HG02973 (cell line): ENCODE measurements around the gene PDSS2.
"Not testable (repeated sequence)": the region's sequence is repeated elsewhere in the genome, so short reads cannot be mapped to it uniquely, and the experiment has no call there.

Experiments
- ATAC-seq: cut with Tn5 transposase; IDR thresholded peaks from one replicate; pipeline ENCODE4 v1.9.1; 2021; ENCODE audit warnings: moderate library complexity; ENCODE audit not compliant: unreplicated experiment

PDSS2 gene

GRCh38 chr6:107125771-107126170, 333.6 kb downstream of the PDSS2 start:
- no peak for ATAC-seq

DNA sequence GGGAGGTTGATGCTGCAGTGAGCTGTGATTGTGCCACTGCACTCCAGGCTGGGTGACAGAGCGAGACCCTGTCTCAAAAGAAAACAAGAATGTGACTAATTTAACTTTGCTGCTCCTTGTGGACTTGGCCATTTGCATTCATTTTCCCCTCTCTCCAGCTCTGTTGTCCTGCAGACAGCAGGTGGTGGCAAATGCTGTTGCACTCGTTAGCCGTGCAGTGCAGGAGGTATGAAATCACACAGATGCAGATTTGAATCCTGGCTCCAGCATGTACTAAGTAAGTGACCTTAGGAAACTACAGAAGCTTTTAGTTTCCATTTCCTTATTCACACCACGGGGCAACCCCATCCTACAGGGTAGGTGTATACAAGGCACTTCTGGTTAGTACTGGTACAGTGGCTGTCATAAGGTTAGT, 334.4 kb downstream of the PDSS2 start:
- peak; percentile 53 for ATAC-seq

DNA sequence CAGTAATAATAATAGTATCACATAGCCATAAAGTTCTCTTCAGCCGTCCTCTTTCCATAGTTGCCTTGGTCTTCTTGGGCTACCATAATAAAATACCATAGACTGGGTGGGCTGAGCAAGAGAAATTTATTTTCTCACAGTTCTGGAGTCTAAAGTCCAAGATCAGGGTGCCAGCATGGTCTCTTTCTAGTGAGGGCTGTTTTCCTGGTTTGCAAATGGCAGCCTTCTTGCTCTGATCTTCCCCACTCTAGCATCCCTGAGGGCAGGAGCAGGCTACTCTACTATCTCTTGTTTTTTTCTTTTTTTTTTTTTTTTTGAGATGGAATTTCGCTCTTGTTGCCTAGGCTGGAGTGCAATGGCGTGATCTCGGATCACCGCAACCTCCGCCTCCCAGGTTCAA, 335.9 kb downstream of the PDSS2 start:
- no peak for ATAC-seq

GRCh38 chr6:107122748-107123147, 336.6 kb downstream of the PDSS2 start:
- ATAC-seq: no peak

DNA sequence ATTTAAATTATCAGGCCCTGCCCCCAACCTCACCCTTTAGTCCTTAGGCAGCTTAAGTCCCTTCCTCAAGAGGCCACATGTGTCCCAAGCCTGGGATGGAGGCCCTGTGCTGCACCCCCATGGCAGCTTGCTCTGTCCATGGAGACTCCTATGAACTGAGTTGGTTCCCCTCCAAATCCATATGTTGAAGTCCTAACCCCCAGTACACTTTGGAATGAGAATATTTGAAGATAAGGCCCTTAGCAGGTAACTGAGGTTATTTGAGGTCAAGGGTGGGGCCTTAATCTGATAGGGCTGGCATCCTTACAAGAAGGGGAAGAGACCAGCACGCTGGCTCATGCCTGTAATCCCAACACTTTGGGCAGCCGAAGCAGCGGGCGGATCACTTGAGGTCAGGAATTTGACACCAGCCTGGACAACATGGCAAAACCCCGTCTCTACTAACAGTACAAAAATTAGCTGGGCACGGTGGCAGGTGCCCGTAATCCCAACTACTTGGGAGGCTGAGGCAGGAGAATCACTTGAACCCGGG, 337.3 kb downstream of the PDSS2 start:
- ATAC-seq: no peak

DNA sequence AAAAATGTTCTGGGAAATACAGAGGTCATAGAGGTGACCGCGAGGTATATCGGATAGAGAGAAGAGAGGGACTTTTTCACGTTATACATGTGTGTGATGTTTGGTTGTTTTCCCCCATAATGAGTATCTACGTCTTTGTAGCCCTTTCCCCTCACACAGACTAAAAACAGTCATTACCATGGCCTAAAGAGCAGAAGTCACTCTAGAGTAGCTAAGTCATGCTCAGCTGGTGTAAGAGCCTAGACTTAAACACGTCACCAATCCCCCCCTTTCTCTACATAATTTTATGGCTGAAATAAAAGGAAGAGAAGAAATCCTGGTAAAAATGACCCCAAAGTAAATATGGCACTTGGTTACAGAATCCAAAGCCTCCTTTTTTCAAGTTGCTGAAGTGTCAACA, 338.1 kb downstream of the PDSS2 start:
- no peak for ATAC-seq

- no peak for ATAC-seq
These were observed 339.0 kb downstream of the PDSS2 start for GRCh38 chr6:107120404-107120803.

DNA sequence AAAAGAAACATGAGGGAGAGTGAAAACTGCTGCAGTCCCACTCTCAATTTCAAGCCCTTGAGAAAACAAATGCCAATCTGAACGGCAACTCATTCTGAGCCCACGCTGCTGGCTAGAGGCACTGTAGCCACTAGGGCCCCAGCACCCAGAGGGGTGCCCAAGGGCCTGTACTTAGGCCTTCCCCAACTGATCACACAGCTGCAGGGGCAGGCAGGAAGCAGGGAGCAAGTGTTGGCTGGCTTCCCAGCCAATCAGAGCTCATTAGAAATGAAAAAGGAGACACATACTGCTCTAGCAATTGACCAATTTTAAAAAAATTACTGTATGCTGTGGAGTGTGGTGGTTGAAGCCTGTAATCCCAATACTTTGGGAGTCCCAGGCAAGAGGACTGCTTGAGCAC, 340.4 kb downstream of the PDSS2 start:
- no peak for ATAC-seq

GRCh38 chr6:107118540-107118939, 340.8 kb downstream of the PDSS2 start:
- ATAC-seq: not testable (repeated sequence)

DNA sequence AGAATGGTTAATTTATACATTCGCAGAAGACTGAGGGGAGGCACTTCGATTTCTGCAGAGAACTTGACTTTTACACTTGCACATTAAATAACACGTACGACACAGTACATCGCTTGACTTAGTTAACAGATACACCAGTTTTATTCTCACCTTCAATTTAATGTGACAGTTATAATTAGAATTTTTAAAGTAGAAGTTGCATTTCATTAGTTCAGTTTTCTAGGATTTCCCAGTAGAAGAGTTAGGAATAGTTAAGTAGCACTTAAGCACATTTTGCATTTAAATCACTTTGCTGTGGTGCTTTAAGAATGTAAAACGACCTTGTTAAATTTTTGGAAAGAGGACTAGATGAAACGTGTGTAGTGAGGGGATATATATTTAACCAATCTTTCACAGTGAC, 342.4 kb downstream of the PDSS2 start:
- ATAC-seq: no peak

GRCh38 chr6:107116328-107116892, 343.0 kb downstream of the PDSS2 start:
- no peak for ATAC-seq

GRCh38 chr6:107115695-107116327, 343.6 kb downstream of the PDSS2 start:
- no peak for ATAC-seq

GRCh38 chr6:107114926-107115694, 344.3 kb downstream of the PDSS2 start, which contains the start of gene BEND3:
TSS of gene BEND3 (minus strand) at chr6:107115515. CDS start at chr6:107099285, 16,230 bp downstream.
- ATAC-seq: peak; percentile 24

GRCh38 chr6:107114213-107114925, 345.0 kb downstream of the PDSS2 start:
- ATAC-seq: peak; percentile 63

- ATAC-seq: no peak
These were observed 349.2 kb downstream of the PDSS2 start for GRCh38 chr6:107110200-107110599.

DNA sequence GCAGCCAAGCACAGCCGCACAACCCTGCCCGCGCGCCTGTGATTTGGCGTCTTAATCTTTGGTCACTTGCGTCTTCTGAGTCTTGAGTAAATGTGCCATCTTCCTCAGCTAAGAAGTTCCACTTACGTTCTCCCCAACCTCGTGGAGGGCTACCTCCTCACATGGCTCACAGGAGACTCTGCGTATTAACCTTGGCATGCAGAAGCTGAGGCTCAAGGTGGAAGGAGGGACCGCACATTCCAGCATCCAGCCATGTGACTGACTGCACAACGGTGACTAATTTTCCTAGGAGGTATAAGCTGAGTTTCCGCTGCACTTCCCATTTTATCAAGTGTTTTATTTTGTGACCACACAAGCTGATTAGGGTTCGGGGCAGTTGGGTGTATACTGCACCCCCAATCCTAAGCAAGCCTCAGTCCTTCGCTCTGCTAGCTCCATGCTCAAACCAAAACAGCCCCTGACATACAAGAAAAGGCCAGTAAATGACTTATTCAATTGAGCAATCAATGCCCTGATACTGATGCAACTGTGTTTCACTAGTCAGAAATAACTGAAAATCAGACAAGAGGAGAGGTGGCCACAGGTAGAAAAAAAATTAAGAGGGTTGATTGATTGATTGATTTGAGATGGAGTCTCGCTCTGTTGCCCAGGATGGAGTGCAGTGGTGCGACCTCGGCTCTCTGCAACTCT, 351.0 kb downstream of the PDSS2 start:
- no peak for ATAC-seq

DNA sequence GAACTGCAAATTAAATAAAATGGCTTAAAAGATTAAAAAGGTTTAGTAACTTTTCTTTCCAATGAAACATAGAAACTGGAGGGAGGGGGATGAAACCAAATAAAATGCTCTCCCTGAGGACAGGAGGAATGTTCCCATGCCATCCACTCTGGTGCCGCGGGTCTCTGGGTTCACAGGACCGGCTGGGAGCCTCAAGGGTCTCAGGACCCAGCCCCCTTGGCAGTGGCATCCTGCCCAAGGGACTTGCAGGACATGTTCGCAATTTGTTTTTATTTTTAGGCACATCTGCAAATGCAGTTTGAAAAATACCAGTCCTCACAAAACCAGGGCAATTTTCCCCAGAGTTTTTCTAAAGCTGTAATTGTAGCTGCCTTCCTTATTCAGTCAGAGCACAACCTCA, 351.6 kb downstream of the PDSS2 start:
- ATAC-seq: no peak

DNA sequence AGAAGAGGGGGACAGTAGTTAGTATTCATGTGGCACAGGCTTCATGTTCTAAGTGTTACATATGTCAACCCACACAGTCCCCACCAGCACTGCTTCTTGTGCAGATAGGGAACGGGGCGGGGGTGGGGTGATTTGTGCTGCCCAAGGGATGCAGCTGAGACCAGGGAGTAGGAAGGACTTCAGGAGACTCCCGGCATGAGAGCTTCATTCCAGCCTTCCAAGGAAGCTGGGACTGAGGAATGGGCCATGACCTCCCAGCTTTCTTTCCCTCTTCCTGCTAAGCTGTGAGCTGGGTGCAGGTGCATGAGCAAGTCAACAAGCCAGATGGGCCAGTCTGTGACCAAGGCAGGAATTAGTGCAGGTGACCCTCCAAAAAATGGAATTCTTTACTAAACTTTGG, 353.2 kb downstream of the PDSS2 start:
- no peak for ATAC-seq

GRCh38 chr6:107105511-107106116, 353.8 kb downstream of the PDSS2 start:
- no peak for ATAC-seq

DNA sequence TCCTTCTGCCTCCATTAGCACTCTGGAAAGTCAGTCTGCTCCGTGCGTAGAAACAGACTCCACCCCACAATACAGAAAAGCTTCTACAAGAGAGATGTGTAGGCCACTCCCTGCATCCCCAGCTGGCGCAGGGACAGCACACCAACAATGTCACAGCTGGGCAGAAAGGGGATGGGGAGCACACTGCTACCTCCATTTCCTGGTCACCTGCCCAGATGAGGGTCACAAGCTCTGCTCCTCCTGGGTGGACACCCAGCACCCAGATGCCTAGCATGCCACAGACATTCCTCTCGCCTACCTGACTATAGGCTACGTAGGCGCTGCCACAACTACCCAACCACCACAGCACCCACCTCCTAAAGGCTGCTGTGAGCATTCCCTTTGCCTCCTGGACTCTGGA, 356.3 kb downstream of the PDSS2 start:
- no peak for ATAC-seq
